Karpas-422 (cell line): ENCODE results near the gene C16orf86. TPM values are rescaled to one million over a fixed set of nuclear protein-coding genes. Genes with fewer than 3 reads are reported as not detected.

Source experiments
- DNase-seq: peaks from one replicate; pipeline ENCODE4 v3.0.0-alpha.2; 2015
- H2AFZ ChIP-seq: fragments of 200-600 bp; sonication (generic); 2 replicates; pipeline ENCODE4 v1.6.1; 2014; ENCODE audit warnings: antibody characterized with exemption, low read length, mixed read lengths
- H3K27ac ChIP-seq: fragments of 200-600 bp; sonication (generic); 2 replicates; pipeline ENCODE4 v1.5.1; 2014; ENCODE audit warnings: mild to moderate bottlenecking, low read length, moderate library complexity
- H3K27me3 ChIP-seq: fragments of 200-600 bp; sonication (generic); 2 replicates; pipeline ENCODE4 v1.6.1; 2014; ENCODE audit warnings: low read length, mixed read lengths
- H3K36me3 ChIP-seq: fragments of 200-600 bp; sonication (generic); 2 replicates; pipeline ENCODE4 v1.6.1; 2014; ENCODE audit warnings: low read length, mixed read lengths; ENCODE audit not compliant: insufficient read depth
- H3K4me1 ChIP-seq: fragments of 200-600 bp; sonication (generic); 2 replicates; pipeline ENCODE4 v1.6.1; 2014; ENCODE audit warnings: mild to moderate bottlenecking, low read length, mixed read lengths
- H3K4me2 ChIP-seq: fragments of 200-600 bp; sonication (generic); 2 replicates; pipeline ENCODE4 v1.6.1; 2014; ENCODE audit warnings: low read length, low read depth, mild to moderate bottlenecking; ENCODE audit not compliant: poor library complexity, severe bottlenecking
- H3K4me3 ChIP-seq: fragments of 200-600 bp; sonication (generic); 2 replicates; pipeline ENCODE4 v1.5.1; 2014; ENCODE audit warnings: mild to moderate bottlenecking, antibody characterized with exemption, low read length, mixed read lengths
- H3K79me2 ChIP-seq: fragments of 200-600 bp; sonication (generic); 2 replicates; pipeline ENCODE4 v1.6.1; 2014; ENCODE audit warnings: mild to moderate bottlenecking, low read length, mixed read lengths
- H3K9ac ChIP-seq: fragments of 200-600 bp; sonication (generic); 2 replicates; pipeline ENCODE4 v1.6.0; 2014; ENCODE audit warnings: low read length
- H3K9me2 ChIP-seq: fragments of 200-600 bp; sonication (generic), shearing (Covaris generic); replicated peaks from 2 replicates; pipeline ENCODE4 v1.6.0; 2014; ENCODE audit warnings: mild to moderate bottlenecking, low read length, moderate library complexity; ENCODE audit not compliant: insufficient read depth
- H3K9me3 ChIP-seq: fragments of 300-700, 200-600 bp; sonication (generic); 2 replicates; pipeline ENCODE4 v1.6.1; 2014; ENCODE audit warnings: low read length, mixed read lengths
- H4K20me1 ChIP-seq: fragments of 200-600 bp; sonication (generic); 2 replicates; pipeline ENCODE4 v1.6.1; 2014; ENCODE audit warnings: mild to moderate bottlenecking, antibody characterized with exemption, low read length, low read depth; ENCODE audit not compliant: insufficient read depth
- total RNA-seq: library from RNA; depleted of rRNA; stranded (reverse); fragments of >200 nt; shearing (Covaris generic); gene quantifications from 2 replicates; pipeline ENCODE4 v1.2.3, GENCODE V29; 2014; ENCODE audit warnings: low replicate concordance

C16orf86 gene
- total RNA-seq, 1 experiment from 2014 or later: 13.8 TPM

DNA sequence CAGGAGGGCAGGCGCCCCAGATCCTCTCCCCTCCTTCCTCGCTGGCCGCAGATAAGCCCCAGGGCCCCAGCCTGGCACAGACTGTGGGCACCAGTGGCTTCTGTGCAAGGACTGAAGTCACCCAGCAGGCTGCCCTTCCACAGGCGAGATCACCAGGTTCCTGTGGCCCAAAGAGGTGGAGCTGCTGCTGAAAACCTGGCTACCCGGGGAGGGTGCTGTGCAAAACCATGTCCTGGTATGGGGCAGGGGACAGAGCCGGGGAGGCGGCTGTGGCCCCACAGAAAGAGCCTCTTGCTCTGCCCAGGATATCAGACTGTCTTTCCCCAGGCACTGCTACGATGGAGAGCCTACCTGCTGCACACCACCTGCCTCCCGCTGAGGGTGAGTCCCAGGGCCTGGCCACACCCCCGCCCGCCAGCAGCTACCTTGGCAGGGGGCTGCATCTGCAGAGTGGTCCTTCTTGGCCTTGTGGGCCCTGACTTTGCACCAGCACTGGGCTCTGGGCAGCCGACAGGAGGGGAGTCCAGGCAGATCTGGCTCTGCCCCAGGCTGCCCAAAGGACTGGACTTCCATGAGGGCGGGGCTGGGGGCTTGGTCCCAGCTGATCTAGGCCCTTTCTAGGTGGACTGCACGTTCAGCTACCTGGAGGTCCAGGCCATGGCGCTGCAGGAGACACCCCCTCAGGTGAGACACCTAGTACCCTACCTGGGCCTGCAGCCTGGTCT is 21.1 kb upstream of the C16orf86 start:
- peak overlapping the region; percentile 86 for H3K9ac ChIP-seq

DNA sequence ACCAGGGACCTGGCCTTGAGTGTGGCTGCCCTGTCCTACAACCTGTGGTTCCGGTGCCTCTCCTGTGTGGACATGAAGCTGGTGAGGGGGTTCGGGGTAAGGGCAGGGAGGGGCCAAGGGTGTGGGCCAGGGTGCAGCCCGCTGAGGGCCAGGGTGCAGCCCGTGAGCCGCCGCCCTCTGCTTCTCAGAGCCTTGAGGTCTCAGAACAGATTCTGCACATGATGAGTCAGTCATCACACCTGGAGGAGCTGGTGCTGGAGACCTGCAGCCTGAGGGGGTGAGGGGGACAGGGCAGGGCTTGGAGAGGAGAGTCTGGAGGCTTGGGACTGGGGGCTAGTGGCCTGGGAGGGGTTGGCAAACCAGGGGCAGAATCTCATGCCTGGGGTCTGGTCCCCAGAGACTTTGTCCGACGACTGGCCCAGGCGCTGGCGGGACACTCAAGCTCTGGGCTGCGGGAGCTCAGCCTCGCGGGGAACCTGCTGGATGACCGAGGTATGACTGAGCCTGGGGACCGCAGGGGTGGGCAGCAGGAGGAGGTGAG is 19.4 kb upstream of the C16orf86 start:
- Histone ChIP-seq H3K9me3 (no peaks in the 10 kb centered on the region), H3K4me3 (no peak overlapping the region), H3K79me2 (0 out of 2 replicates have a peak, but pooled peaks cover 5% of the 10 kb centered on the region), H3K36me3 (no peaks in the 10 kb centered on the region), H3K9ac (no peak overlapping the region), H3K9me2 (no peaks in the 10 kb centered on the region), H2AFZ (no peak overlapping the region), H4K20me1 (no peaks in the 10 kb centered on the region), H3K27ac (no peak overlapping the region), H3K4me2 (no peak overlapping the region), H3K4me1 (peaks cover 16% of the 10 kb centered on the region), H3K27me3 (no peaks in the 10 kb centered on the region)
- no peak for DNase-seq

More for the DNA sequence above, 21.1 kb upstream of the C16orf86 start:
- DNase-seq: peak; percentile 53
- Histone ChIP-seq H3K36me3 (no peaks in the 10 kb centered on the region), H3K9me3 (no peaks in the 10 kb centered on the region), H2AFZ (peak overlapping the region; percentile 53; the same call in 1 of the 2 replicates), H3K79me2 (0 out of 2 replicates have a peak, but pooled peaks cover 5% of the 10 kb centered on the region), H4K20me1 (no peaks in the 10 kb centered on the region), H3K27me3 (no peaks in the 10 kb centered on the region), H3K4me3 (peak overlapping the region; percentile 82), H3K9me2 (no peaks in the 10 kb centered on the region), H3K4me2 (peak overlapping the region; percentile 74), H3K27ac (peak overlapping the region; percentile 51), H3K4me1 (peaks cover 16% of the 10 kb centered on the region)

DNA sequence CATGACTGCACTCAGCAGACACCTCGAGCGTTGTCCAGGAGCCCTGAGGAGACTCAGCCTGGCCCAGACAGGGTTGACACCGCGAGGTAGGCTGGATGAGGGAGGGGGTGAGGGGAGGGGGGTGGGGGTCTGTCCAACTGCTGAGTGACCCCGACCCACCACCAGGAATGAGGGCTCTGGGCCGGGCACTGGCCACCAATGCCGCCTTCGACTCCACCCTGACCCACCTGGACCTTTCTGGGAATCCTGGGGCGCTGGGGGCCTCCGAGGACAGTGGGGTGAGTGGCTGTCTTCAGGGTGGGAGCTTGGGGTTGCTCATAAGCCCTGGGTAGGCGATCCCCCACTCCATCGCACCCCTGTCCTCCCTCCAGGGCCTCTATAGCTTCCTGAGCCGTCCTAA is 18.9 kb upstream of the C16orf86 start:
- no peak overlapping the region for H3K27ac ChIP-seq
- H3K27me3 ChIP-seq: no peaks in the 10 kb centered on the region
- peaks cover 16% of the 10 kb centered on the region for H3K4me1 ChIP-seq
- H3K36me3 ChIP-seq: no peaks in the 10 kb centered on the region
- no peaks in the 10 kb centered on the region for H3K9me3 ChIP-seq
- no peak overlapping the region for H2AFZ ChIP-seq
- no peaks in the 10 kb centered on the region for H3K9me2 ChIP-seq
- DNase-seq: no peak
- no peak overlapping the region for H3K4me3 ChIP-seq
- H3K9ac ChIP-seq: no peak overlapping the region
- no peaks in the 10 kb centered on the region for H4K20me1 ChIP-seq
- H3K4me2 ChIP-seq: no peak overlapping the region
- 0 out of 2 replicates have a peak, but pooled peaks cover 5% of the 10 kb centered on the region for H3K79me2 ChIP-seq

DNA sequence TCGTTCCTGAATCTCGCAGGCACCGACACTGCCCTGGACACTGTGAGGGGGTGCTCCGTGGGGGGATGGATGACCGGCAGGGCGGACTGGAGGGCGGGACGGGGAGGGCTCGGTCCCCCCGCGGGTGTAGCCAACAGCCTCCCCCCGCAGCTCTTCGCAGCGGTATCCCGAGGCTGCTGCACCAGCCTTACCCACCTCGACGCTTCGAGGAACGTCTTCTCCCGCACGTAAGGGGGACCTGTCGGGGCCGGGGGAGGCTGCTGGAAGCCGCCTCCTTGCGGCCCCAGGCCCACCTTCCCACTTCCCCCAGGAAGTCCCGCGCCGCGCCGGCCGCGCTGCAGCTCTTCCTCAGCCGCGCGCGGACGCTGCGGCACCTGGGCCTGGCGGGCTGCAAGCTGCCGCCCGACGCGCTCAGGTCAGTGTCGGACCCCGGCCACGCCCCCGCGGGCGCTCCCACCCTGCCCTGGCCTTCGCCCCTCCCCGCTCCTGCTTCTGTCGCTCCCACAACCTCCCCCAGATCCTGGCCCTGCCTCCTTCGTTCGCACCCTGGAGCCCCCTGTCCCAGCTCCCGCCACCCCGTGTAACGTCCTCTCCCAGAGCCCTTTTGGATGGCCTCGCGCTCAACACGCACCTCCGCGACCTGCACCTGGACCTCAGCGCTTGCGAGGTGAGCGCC is 18.4 kb upstream of the C16orf86 start:
- no peaks in the 10 kb centered on the region for H3K9me2 ChIP-seq
- DNase-seq: no peak
- H4K20me1 ChIP-seq: no peaks in the 10 kb centered on the region
- H3K36me3 ChIP-seq: no peaks in the 10 kb centered on the region
- no peaks in the 10 kb centered on the region for H3K27me3 ChIP-seq
- H3K4me1 ChIP-seq: peaks cover 16% of the 10 kb centered on the region
- H2AFZ ChIP-seq: no peak overlapping the region
- 0 out of 2 replicates have a peak, but pooled peaks cover 5% of the 10 kb centered on the region for H3K79me2 ChIP-seq
- H3K9ac ChIP-seq: no peak overlapping the region
- H3K4me3 ChIP-seq: no peak overlapping the region
- H3K4me2 ChIP-seq: no peak overlapping the region
- H3K27ac ChIP-seq: no peak overlapping the region
- no peaks in the 10 kb centered on the region for H3K9me3 ChIP-seq

DNA sequence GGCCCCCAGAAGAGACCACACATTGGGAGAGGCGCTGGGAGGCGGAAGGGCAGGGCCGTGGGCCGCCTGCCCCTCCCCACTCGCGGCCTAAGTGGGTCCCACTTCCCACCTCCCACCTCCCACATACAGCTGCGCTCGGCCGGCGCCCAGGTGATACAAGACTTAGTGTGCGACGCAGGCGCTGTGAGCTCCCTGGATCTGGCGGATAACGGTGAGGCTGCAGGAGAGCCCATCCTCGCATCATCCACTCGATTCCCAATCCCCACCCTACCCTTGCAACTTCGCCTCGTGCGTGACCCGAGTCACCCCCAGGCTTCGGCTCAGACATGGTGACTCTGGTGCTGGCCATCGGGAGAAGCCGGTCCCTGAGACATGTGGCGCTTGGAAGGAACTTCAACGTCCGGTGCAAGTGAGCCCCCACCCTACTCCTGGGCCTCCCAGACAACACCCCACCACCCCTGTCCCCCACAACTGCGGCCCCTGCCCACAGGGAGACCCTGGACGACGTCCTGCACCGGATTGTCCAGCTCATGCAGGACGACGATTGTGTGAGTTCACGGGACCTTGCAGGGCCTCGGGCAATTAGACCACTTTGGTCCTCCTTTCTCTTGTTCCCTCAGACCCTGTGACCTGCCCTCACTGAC is 17.7 kb upstream of the C16orf86 start:
- no peak overlapping the region for H2AFZ ChIP-seq
- H3K9me3 ChIP-seq: no peaks in the 10 kb centered on the region
- no peaks in the 10 kb centered on the region for H4K20me1 ChIP-seq
- H3K79me2 ChIP-seq: 0 out of 2 replicates have a peak, but pooled peaks cover 5% of the 10 kb centered on the region
- no peak overlapping the region for H3K4me3 ChIP-seq
- DNase-seq: no peak
- H3K9me2 ChIP-seq: no peaks in the 10 kb centered on the region
- no peaks in the 10 kb centered on the region for H3K36me3 ChIP-seq
- no peak overlapping the region for H3K4me2 ChIP-seq
- no peak overlapping the region for H3K9ac ChIP-seq
- peaks cover 16% of the 10 kb centered on the region for H3K4me1 ChIP-seq
- H3K27me3 ChIP-seq: no peaks in the 10 kb centered on the region
- no peak overlapping the region for H3K27ac ChIP-seq

DNA sequence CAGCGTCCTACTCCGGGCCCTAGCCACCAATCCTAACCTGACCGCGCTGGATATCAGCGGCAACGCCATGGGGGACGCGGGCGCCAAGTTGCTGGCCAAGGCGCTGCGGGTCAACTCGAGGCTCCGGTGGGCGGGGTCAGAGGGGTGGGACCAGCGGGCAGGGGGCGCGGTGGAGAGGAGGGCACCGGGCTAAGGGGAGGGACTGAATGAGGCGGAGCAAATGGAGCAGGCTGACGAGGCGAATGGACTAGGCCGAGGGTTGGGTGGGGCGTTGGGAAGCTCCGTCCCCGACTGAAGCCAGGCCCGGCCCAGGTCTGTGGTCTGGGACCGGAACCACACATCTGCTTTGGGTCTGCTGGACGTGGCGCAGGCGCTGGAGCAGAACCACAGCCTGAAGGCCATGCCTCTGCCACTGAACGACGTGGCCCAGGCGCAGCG is 17.1 kb upstream of the C16orf86 start:
- Histone ChIP-seq H3K9ac (no peak overlapping the region), H3K4me2 (no peak overlapping the region), H3K4me1 (peaks cover 12% of the 10 kb centered on the region), H3K9me3 (no peaks in the 10 kb centered on the region), H3K9me2 (no peaks in the 10 kb centered on the region), H3K4me3 (no peak overlapping the region), H3K27ac (no peak overlapping the region), H3K79me2 (0 out of 2 replicates have a peak, but pooled peaks cover 5% of the 10 kb centered on the region), H2AFZ (no peak overlapping the region), H3K36me3 (no peaks in the 10 kb centered on the region), H3K27me3 (no peaks in the 10 kb centered on the region), H4K20me1 (no peaks in the 10 kb centered on the region)
- DNase-seq: peak; percentile 62

DNA sequence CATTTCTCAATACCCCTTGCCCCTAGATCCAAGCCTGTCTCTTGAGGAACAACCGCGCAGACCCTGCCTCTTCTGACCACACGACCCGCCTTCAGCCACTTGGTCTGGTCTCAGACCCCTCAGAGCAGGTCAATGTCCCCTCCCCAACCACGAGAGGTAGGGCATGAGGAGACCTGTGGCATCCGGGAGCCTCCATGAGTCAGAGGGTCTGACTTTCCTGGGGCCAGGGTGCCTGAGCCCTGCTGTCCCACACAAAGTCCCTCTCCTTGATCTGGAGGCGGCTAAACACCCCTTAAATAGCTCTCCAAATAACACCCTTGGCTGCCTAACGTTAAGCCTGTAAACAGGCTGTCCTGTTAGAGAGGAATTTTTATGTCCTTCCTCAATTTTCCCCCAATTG is 16.6 kb upstream of the C16orf86 start:
- no peaks in the 10 kb centered on the region for H4K20me1 ChIP-seq
- no peak for DNase-seq
- no peak overlapping the region for H2AFZ ChIP-seq
- no peak overlapping the region for H3K4me3 ChIP-seq
- 0 out of 2 replicates have a peak, but pooled peaks cover 5% of the 10 kb centered on the region for H3K79me2 ChIP-seq
- H3K9ac ChIP-seq: no peak overlapping the region
- H3K9me2 ChIP-seq: no peaks in the 10 kb centered on the region
- H3K4me2 ChIP-seq: no peak overlapping the region
- H3K36me3 ChIP-seq: no peaks in the 10 kb centered on the region
- H3K9me3 ChIP-seq: no peaks in the 10 kb centered on the region
- H3K27me3 ChIP-seq: no peaks in the 10 kb centered on the region
- peaks cover 11% of the 10 kb centered on the region for H3K4me1 ChIP-seq
- no peak overlapping the region for H3K27ac ChIP-seq

DNA sequence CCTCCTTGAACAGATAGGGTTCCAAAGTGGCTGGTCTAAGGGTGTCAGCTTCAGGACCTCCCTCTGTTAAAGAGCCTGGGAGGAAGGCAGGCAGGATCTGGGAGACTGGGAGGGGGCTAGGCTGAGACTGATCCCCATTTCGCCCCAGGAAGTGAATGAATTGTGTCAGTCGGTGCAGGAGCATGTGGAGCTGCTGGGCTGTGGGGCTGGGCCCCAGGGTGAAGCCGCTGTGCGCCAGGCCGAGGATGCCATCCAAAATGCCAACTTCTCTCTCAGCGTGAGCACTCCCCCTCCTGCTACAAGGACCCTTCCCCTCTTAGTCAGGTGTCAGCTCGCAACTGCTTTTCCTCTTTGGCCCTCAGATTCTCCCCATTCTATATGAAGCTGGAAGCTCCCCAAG is 15.6 kb upstream of the C16orf86 start:
- H3K4me3 ChIP-seq: no peak overlapping the region
- H3K9me2 ChIP-seq: no peaks in the 10 kb centered on the region
- DNase-seq: no peak
- no peaks in the 10 kb centered on the region for H3K27me3 ChIP-seq
- no peaks in the 10 kb centered on the region for H3K79me2 ChIP-seq
- no peaks in the 10 kb centered on the region for H3K9me3 ChIP-seq
- peaks cover 1% of the 10 kb centered on the region for H3K4me1 ChIP-seq
- no peak overlapping the region for H3K27ac ChIP-seq
- no peaks in the 10 kb centered on the region for H4K20me1 ChIP-seq
- no peaks in the 10 kb centered on the region for H3K36me3 ChIP-seq
- H3K9ac ChIP-seq: no peak overlapping the region
- no peak overlapping the region for H3K4me2 ChIP-seq
- no peak overlapping the region for H2AFZ ChIP-seq
